HCT116 (cell line): ENCODE measurements around the gene ATG4B. TPM values are rescaled to one million over a fixed set of nuclear protein-coding genes. Genes with fewer than 3 reads are reported as not detected.

Experiments
- ATAC-seq: fragments of 200-7000 bp; cut with Tn5 transposase; 2 replicates; pipeline ENCODE4 v1.9.1; 2020; ENCODE audit warnings: mild to moderate bottlenecking, moderate library complexity
- BruUV-seq: library from RNA; stranded (reverse); fragments of 400-500 nt; replicated peaks from 2 replicates; lab custom pipeline; 2021; lab: Mats Ljungman, UMichigan
- CTCF ChIA-PET: fragments of 300-600 bp; sonication (Branson Sonifier 250); formaldehyde crosslinking; loops from one replicate; lab custom pipeline; 2021; ENCODE audit warnings: antibody characterized with exemption; lab: Charles Lee
- POLR2A ChIA-PET: fragments of 300-600, 350-600 bp; sonication (Branson Sonifier 250); formaldehyde crosslinking; loops from one replicate; lab custom pipeline; 2021; ENCODE audit warnings: antibody characterized with exemption; lab: Charles Lee
- RAD21 ChIA-PET, 2 experiments: fragments of 300-600 bp; sonication (Branson Sonifier 250); formaldehyde crosslinking; loops; one replicate each; lab custom pipeline; 2023; ENCODE audit warnings: low total read pairs in 2 of 2; ENCODE audit not compliant: uncharacterized antibody in 2 of 2, unreplicated experiment in 2 of 2, low non-redundant PET in 1 of 2; lab: Charles Lee
- DNase-seq: peaks from one replicate; pipeline ENCODE4 v3.0.0-alpha.2; 2010; ENCODE audit warnings: low read depth, low spot score
- H2AFZ ChIP-seq: fragments of 200-600 bp; shearing (Covaris generic), sonication (generic); 2 replicates; pipeline ENCODE4 v1.6.1; 2017; ENCODE audit warnings: low read depth, mixed run types, mixed read lengths, antibody characterized with exemption, low read length; ENCODE audit not compliant: poor library complexity, severe bottlenecking
- H3K27ac ChIP-seq: 2 replicates; pipeline ENCODE4 v1.5.1; 2012; ENCODE audit warnings: low read depth, low read length
- H3K27me3 ChIP-seq: fragments of 200-600 bp; sonication (generic); 2 replicates; pipeline ENCODE4 v1.6.1; 2016; ENCODE audit warnings: mixed run types, low read length, mixed read lengths; ENCODE audit not compliant: insufficient read depth
- H3K36me3 ChIP-seq, 2 experiments: fragments of 200-500 bp in 1 of 2; fragments of 200-600 bp in 1 of 2; sonication (Bioruptor generic) in 1 of 2; sonication (generic) in 1 of 2; 2 replicates each; pipeline versions ENCODE4 v1.5.1 to v1.6.1; 2014 to 2016; ENCODE audit warnings: low read length in 2 of 2, inconsistent platforms in 1 of 2, mixed read lengths in 1 of 2, mixed run types in 1 of 2; ENCODE audit not compliant: insufficient read depth in 2 of 2, control insufficient read depth in 1 of 2
- H3K4me1 ChIP-seq, 2 experiments: fragments of 200-600 bp in 1 of 2; sonication (generic) in 1 of 2; 2 replicates each; pipeline versions ENCODE4 v1.5.1 to v1.6.1; 2012 to 2017; ENCODE audit warnings: low read length in 2 of 2, inconsistent platforms in 1 of 2, mild to moderate bottlenecking in 1 of 2, mixed read lengths in 1 of 2, mixed run types in 1 of 2, moderate library complexity in 1 of 2; ENCODE audit not compliant: insufficient read depth in 2 of 2, control insufficient read depth in 1 of 2
- H3K4me2 ChIP-seq: fragments of 200-600 bp; sonication (generic); 2 replicates; pipeline ENCODE4 v1.6.1; 2017; ENCODE audit warnings: mixed run types, low read length, mixed read lengths
- H3K4me3 ChIP-seq, 2 experiments: fragments of 200-600 bp in 1 of 2; sonication (generic) in 1 of 2; replicated peaks in 1 of 2; 2 replicates each; pipeline ENCODE4 v1.5.1; 2011 to 2016; ENCODE audit warnings: low read length in 2 of 2, control low read depth in 1 of 2, low read depth in 1 of 2, mild to moderate bottlenecking in 1 of 2, mixed read lengths in 1 of 2, mixed run types in 1 of 2
- H3K79me2 ChIP-seq: fragments of 200-600 bp; sonication (generic); 2 replicates; pipeline ENCODE4 v1.6.1; 2017; ENCODE audit warnings: mild to moderate bottlenecking, mixed run types, low read length, moderate library complexity, mixed read lengths; ENCODE audit not compliant: insufficient read depth
- H3K9ac ChIP-seq: fragments of 200-600 bp; sonication (generic); 2 replicates; pipeline ENCODE4 v1.6.1; 2016; ENCODE audit warnings: low read length, mixed read lengths
- H3K9me2 ChIP-seq: fragments of 200-600 bp; sonication (generic), shearing (Covaris generic); 2 replicates; pipeline ENCODE4 v1.6.1; 2017; ENCODE audit warnings: mixed run types, mild to moderate bottlenecking, moderate library complexity; ENCODE audit not compliant: insufficient read depth
- H3K9me3 ChIP-seq, 2 experiments: fragments of 200-500 bp in 1 of 2; fragments of 200-600 bp in 1 of 2; sonication (Bioruptor generic) in 1 of 2; sonication (generic) in 1 of 2; 2 replicates each; pipeline ENCODE4 v1.6.1; 2014 to 2017; ENCODE audit warnings: low read length in 2 of 2, mixed read lengths in 2 of 2, inconsistent platforms in 1 of 2, low read depth in 1 of 2, mild to moderate bottlenecking in 1 of 2, mixed run types in 1 of 2, moderate library complexity in 1 of 2; ENCODE audit not compliant: control insufficient read depth in 1 of 2, insufficient read depth in 1 of 2
- H4K20me1 ChIP-seq: fragments of 200-600 bp; sonication (generic), shearing (Covaris generic); 2 replicates; pipeline ENCODE4 v1.6.1; 2017; ENCODE audit warnings: mixed run types, mild to moderate bottlenecking, moderate library complexity; ENCODE audit not compliant: insufficient read depth
- CBX3 ChIP-seq: IDR thresholded peaks from 2 replicates; pipeline ENCODE4 v1.6.1; 2012; ENCODE audit warnings: low read depth
- CEBPB ChIP-seq: IDR thresholded peaks from 2 replicates; pipeline ENCODE4 v1.6.1; 2012; ENCODE audit warnings: low read depth
- EGR1 ChIP-seq: IDR thresholded peaks from 2 replicates; pipeline ENCODE4 v1.6.1; 2012; ENCODE audit warnings: low read depth
- ELF1 ChIP-seq: IDR thresholded peaks from 2 replicates; pipeline ENCODE4 v1.6.1; 2012; ENCODE audit warnings: low read depth, borderline replicate concordance
- EZH2 ChIP-seq: fragments of 200-600 bp; sonication (generic); IDR thresholded peaks from 2 replicates; pipeline ENCODE4 v1.6.1; 2017; ENCODE audit warnings: antibody characterized with exemption, mixed run types
- EZH2phosphoT487 ChIP-seq: fragments of 200-600 bp; IDR thresholded peaks from 2 replicates; pipeline ENCODE4 v1.6.1; 2018; ENCODE audit warnings: antibody characterized with exemption, borderline replicate concordance
- FOSL1 ChIP-seq: IDR thresholded peaks from 2 replicates; pipeline ENCODE4 v1.6.1; 2012; ENCODE audit warnings: low read depth
- POLR2AphosphoS5 ChIP-seq: IDR thresholded peaks from 2 replicates; pipeline ENCODE4 v1.6.1; 2011; ENCODE audit warnings: mild to moderate bottlenecking, low read depth, low read length, moderate library complexity
- RAD21 ChIP-seq: IDR thresholded peaks from 2 replicates; pipeline ENCODE4 v1.6.1; 2012; ENCODE audit warnings: low read depth, mild to moderate bottlenecking
- REST ChIP-seq: IDR thresholded peaks from 2 replicates; pipeline ENCODE4 v1.6.1; 2012; ENCODE audit warnings: low read depth
- SIN3A ChIP-seq: IDR thresholded peaks from 2 replicates; pipeline ENCODE4 v1.6.1; 2012; ENCODE audit warnings: low read depth
- SP1 ChIP-seq: IDR thresholded peaks from 2 replicates; pipeline ENCODE4 v1.6.1; 2012; ENCODE audit warnings: low read depth
- TCF7L2 ChIP-seq: IDR thresholded peaks from 2 replicates; pipeline ENCODE4 v1.7.0; 2011; ENCODE audit warnings: borderline replicate concordance, inconsistent platforms; ENCODE audit not compliant: insufficient read depth, insufficient read length; ENCODE audit errors: extremely low read depth
- YY1 ChIP-seq: IDR thresholded peaks from 2 replicates; pipeline ENCODE4 v1.6.1; 2011; ENCODE audit warnings: low read length, low read depth, moderate library complexity, mild to moderate bottlenecking; ENCODE audit not compliant: insufficient replicate concordance; ENCODE audit errors: extremely low read depth
- ZFX ChIP-seq: fragments of 450-650 bp; IDR thresholded peaks from 2 replicates; pipeline ENCODE4 v1.6.1; 2017
- ZNF274 ChIP-seq: fragments of 200-500 bp; sonication (Bioruptor generic); IDR thresholded peaks from 2 replicates; pipeline ENCODE4 v1.6.1; 2014; ENCODE audit warnings: mild to moderate bottlenecking, low read depth, low read length, inconsistent platforms
- intact Hi-C: fragments of 100-400 bp; cut with micrococcal nuclease; formaldehyde crosslinking; loops from 2 replicates; pipeline ENCODE4 v1.10.0; 2022
- total RNA-seq: library from RNA; stranded (reverse); gene quantifications from one replicate; pipeline ENCODE4 v1.2.1, GENCODE V29; 2021; ENCODE audit not compliant: unreplicated experiment
- TF ChIP-seq, protein P1 (sequence below): IDR thresholded peaks from 2 replicates; pipeline ENCODE4 v1.6.1; 2011; ENCODE audit warnings: mild to moderate bottlenecking, low read length, moderate library complexity; ENCODE audit not compliant: insufficient replicate concordance; ENCODE audit errors: extremely low read depth
- TF ChIP-seq, protein P2 (sequence below): IDR thresholded peaks from 2 replicates; pipeline ENCODE4 v1.6.1; 2012
- TF ChIP-seq, protein P3 (sequence below), 3 experiments: fragments of 200-600 bp in 1 of 3; sonication (generic) in 1 of 3; IDR thresholded peaks in 2 of 3; conservative IDR thresholded peaks in 1 of 3; 2 replicates each; pipeline ENCODE4 v1.5.1; 2012 to 2017; ENCODE audit warnings: low read depth in 2 of 3, low read length in 2 of 3, antibody characterized with exemption in 1 of 3, borderline replicate concordance in 1 of 3, control low read depth in 1 of 3, mild to moderate bottlenecking in 1 of 3, mixed read lengths in 1 of 3, mixed run types in 1 of 3, moderate library complexity in 1 of 3; ENCODE audit not compliant: insufficient read depth in 1 of 3

Gene ATG4B
- total RNA-seq, 1 experiment from 2014 or later: 87.4 TPM

- no peak for TF ChIP-seq CBX3
- no peak for TF ChIP-seq REST
- TF ChIP-seq CEBPB: no peak
- TF ChIP-seq YY1: no peak
- TF ChIP-seq RAD21: no peak
- TF ChIP-seq EZH2phosphoT487: no peak
- TF ChIP-seq ZFX: no peak
- no peak for TF ChIP-seq EGR1
- TF ChIP-seq, protein P1, sequence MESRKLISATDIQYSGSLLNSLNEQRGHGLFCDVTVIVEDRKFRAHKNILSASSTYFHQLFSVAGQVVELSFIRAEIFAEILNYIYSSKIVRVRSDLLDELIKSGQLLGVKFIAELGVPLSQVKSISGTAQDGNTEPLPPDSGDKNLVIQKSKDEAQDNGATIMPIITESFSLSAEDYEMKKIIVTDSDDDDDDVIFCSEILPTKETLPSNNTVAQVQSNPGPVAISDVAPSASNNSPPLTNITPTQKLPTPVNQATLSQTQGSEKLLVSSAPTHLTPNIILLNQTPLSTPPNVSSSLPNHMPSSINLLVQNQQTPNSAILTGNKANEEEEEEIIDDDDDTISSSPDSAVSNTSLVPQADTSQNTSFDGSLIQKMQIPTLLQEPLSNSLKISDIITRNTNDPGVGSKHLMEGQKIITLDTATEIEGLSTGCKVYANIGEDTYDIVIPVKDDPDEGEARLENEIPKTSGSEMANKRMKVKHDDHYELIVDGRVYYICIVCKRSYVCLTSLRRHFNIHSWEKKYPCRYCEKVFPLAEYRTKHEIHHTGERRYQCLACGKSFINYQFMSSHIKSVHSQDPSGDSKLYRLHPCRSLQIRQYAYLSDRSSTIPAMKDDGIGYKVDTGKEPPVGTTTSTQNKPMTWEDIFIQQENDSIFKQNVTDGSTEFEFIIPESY: no peak
- no peak for TF ChIP-seq ELF1
- TF ChIP-seq POLR2AphosphoS5: no peak
- no peak for TF ChIP-seq SIN3A
- no peak for TF ChIP-seq ZNF274
- TF ChIP-seq FOSL1: no peak
- TF ChIP-seq TCF7L2: no peak
- TF ChIP-seq EZH2: no peak
- TF ChIP-seq, protein P2, sequence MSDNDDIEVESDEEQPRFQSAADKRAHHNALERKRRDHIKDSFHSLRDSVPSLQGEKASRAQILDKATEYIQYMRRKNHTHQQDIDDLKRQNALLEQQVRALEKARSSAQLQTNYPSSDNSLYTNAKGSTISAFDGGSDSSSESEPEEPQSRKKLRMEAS: no peak
- no peak for TF ChIP-seq SP1
- TF ChIP-seq, protein P3, sequence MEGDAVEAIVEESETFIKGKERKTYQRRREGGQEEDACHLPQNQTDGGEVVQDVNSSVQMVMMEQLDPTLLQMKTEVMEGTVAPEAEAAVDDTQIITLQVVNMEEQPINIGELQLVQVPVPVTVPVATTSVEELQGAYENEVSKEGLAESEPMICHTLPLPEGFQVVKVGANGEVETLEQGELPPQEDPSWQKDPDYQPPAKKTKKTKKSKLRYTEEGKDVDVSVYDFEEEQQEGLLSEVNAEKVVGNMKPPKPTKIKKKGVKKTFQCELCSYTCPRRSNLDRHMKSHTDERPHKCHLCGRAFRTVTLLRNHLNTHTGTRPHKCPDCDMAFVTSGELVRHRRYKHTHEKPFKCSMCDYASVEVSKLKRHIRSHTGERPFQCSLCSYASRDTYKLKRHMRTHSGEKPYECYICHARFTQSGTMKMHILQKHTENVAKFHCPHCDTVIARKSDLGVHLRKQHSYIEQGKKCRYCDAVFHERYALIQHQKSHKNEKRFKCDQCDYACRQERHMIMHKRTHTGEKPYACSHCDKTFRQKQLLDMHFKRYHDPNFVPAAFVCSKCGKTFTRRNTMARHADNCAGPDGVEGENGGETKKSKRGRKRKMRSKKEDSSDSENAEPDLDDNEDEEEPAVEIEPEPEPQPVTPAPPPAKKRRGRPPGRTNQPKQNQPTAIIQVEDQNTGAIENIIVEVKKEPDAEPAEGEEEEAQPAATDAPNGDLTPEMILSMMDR (IDR thresholded peaks at IDR 0.05 in 2 of 3, conservative IDR thresholded peaks at IDR 0.05 in 1 of 3; ENCODE audit: borderline replicate concordance in 1 of 3, insufficient read depth in 1 of 3, low read depth in 2 of 3, low read length in 2 of 3): no peak
- Histone ChIP-seq H3K9me2 (no peaks in the 10 kb centered on the region), H3K9me3 (no peaks in the 10 kb centered on the region), H3K4me1 (peaks cover 0 to 3% of the 10 kb centered on the region in 2 experiments; a peak in 1 of 4 replicates), H3K27ac (no peak overlapping the region), H3K4me3 (no peak overlapping the region), H3K4me2 (no peak overlapping the region), H4K20me1 (no peaks in the 10 kb centered on the region), H3K9ac (no peak overlapping the region), H3K79me2 (peaks cover 24% of the 10 kb centered on the region), H3K36me3 (peaks cover 3 to 19% of the 10 kb centered on the region in 2 experiments; a peak in 3 of 4 replicates), H2AFZ (no peak overlapping the region), H3K27me3 (no peaks in the 10 kb centered on the region)
- DNase-seq: no peak
- no TSS peak for BruUV-seq
- ChIA-PET POLR2A (no interaction called here), CTCF (no interaction called here), RAD21 (no interaction called here)
- intact Hi-C loops: no loop called here
- ATAC-seq: no peak
Observed at GRCh38 chr2:241606186-241606585, 31.3 kb upstream of the ATG4B start.
